WTC11 (cell line): ENCODE measurements around the gene FKBP7. TPM values are rescaled to one million over a fixed set of nuclear protein-coding genes. Genes with fewer than 3 reads are reported as not detected.

Source experiments
- CBFB ChIP-seq: sonication (generic); formaldehyde crosslinking; IDR thresholded peaks from 2 replicates; pipeline ENCODE4 v1.8.1; 2022; ENCODE audit warnings: mild to moderate bottlenecking, low read depth, missing genetic modification reagents
- E2F4 ChIP-seq: sonication (generic); formaldehyde crosslinking; IDR thresholded peaks from 2 replicates; pipeline ENCODE4 v1.8.1; 2022; ENCODE audit warnings: low read depth, mild to moderate bottlenecking, moderate library complexity, missing genetic modification reagents, borderline replicate concordance
- ETV6 ChIP-seq: sonication (generic); formaldehyde crosslinking; IDR thresholded peaks from 2 replicates; pipeline ENCODE4 v1.8.1; 2022; ENCODE audit warnings: mild to moderate bottlenecking, missing genetic modification reagents
- FOXJ3 ChIP-seq: sonication (generic); formaldehyde crosslinking; IDR thresholded peaks from 2 replicates; pipeline ENCODE4 v1.9.0; 2021; ENCODE audit warnings: missing genetic modification reagents, mild to moderate bottlenecking, borderline replicate concordance
- HMGXB4 ChIP-seq: sonication (generic); formaldehyde crosslinking; IDR thresholded peaks from 2 replicates; pipeline ENCODE4 v1.8.1; 2023; ENCODE audit warnings: mild to moderate bottlenecking, moderate library complexity, missing genetic modification reagents
- IRF2 ChIP-seq: sonication (generic); formaldehyde crosslinking; IDR thresholded peaks from 2 replicates; pipeline ENCODE4 v1.8.0; 2022; ENCODE audit warnings: low read depth, missing genetic modification reagents, borderline replicate concordance
- JAZF1 ChIP-seq: fragments of 250-450 bp; sonication (Bioruptor Pico); IDR thresholded peaks from 2 replicates; pipeline ENCODE4 v1.9.0; 2021; ENCODE audit warnings: moderate library complexity, mild to moderate bottlenecking, inconsistent platforms
- NFE2L1 ChIP-seq: sonication (generic); formaldehyde crosslinking; IDR thresholded peaks from 2 replicates; pipeline ENCODE4 v1.8.1; 2023; ENCODE audit warnings: missing genetic modification reagents
- NR2C2 ChIP-seq: sonication (generic); formaldehyde crosslinking; IDR thresholded peaks from 2 replicates; pipeline ENCODE4 v1.8.0; 2022; ENCODE audit warnings: mild to moderate bottlenecking, missing genetic modification reagents
- OVOL2 ChIP-seq: fragments of 250-450 bp; sonication (Bioruptor Pico); IDR thresholded peaks from 2 replicates; pipeline ENCODE4 v1.9.0; 2021; ENCODE audit warnings: mild to moderate bottlenecking, borderline replicate concordance
- PREB ChIP-seq: sonication (generic); formaldehyde crosslinking; IDR thresholded peaks from 2 replicates; pipeline ENCODE4 v1.8.1; 2022; ENCODE audit warnings: mild to moderate bottlenecking, missing genetic modification reagents, moderate library complexity, borderline replicate concordance
- TP53 ChIP-seq: sonication (generic); formaldehyde crosslinking; IDR thresholded peaks from 2 replicates; pipeline ENCODE4 v1.8.1; 2023; ENCODE audit warnings: mild to moderate bottlenecking, missing genetic modification reagents
- USF2 ChIP-seq: sonication (generic); formaldehyde crosslinking; IDR thresholded peaks from 2 replicates; pipeline ENCODE4 v1.8.1; 2023; ENCODE audit warnings: mild to moderate bottlenecking, missing genetic modification reagents, moderate library complexity
- ZBTB43 ChIP-seq: sonication (generic); formaldehyde crosslinking; IDR thresholded peaks from 2 replicates; pipeline ENCODE4 v1.8.1; 2023; ENCODE audit warnings: mild to moderate bottlenecking, missing genetic modification reagents
- ZNF121 ChIP-seq: sonication (generic); formaldehyde crosslinking; IDR thresholded peaks from 2 replicates; pipeline ENCODE4 v1.8.0; 2023; ENCODE audit warnings: missing genetic modification reagents
- ZNF138 ChIP-seq: sonication (generic); formaldehyde crosslinking; conservative IDR thresholded peaks from 2 replicates; pipeline ENCODE4 v1.8.1; 2022; ENCODE audit warnings: mild to moderate bottlenecking, moderate library complexity, missing genetic modification reagents
- ZNF219 ChIP-seq: sonication (generic); formaldehyde crosslinking; IDR thresholded peaks from 2 replicates; pipeline ENCODE4 v1.8.0; 2023; ENCODE audit warnings: missing genetic modification reagents, mild to moderate bottlenecking, borderline replicate concordance
- ZNF317 ChIP-seq: sonication (generic); formaldehyde crosslinking; IDR thresholded peaks from 2 replicates; pipeline ENCODE4 v1.8.1; 2023; ENCODE audit warnings: low read depth, mild to moderate bottlenecking, moderate library complexity, missing genetic modification reagents, borderline replicate concordance
- ZNF396 ChIP-seq: fragments of 250-450 bp; sonication (Bioruptor Pico); IDR thresholded peaks from 2 replicates; pipeline ENCODE4 v1.8.0; 2021; ENCODE audit warnings: mild to moderate bottlenecking, moderate library complexity, borderline replicate concordance
- total RNA-seq: library from RNA; stranded (reverse); gene quantifications from 3 replicates; pipeline ENCODE4 v1.2.3, GENCODE V29; 2021
- TF ChIP-seq, protein P1 (sequence below): sonication (generic); formaldehyde crosslinking; IDR thresholded peaks from 2 replicates; pipeline ENCODE4 v1.8.0; 2023; ENCODE audit warnings: missing genetic modification reagents
- TF ChIP-seq, protein P2 (sequence below): sonication (generic); formaldehyde crosslinking; IDR thresholded peaks from 2 replicates; pipeline ENCODE4 v1.8.0; 2022; ENCODE audit warnings: mild to moderate bottlenecking, missing genetic modification reagents
- TF ChIP-seq, protein P3 (sequence below): fragments of 200-600 bp; IDR thresholded peaks from 2 replicates; pipeline ENCODE4 v1.8.0; 2022; ENCODE audit warnings: antibody characterized with exemption
- TF ChIP-seq, protein P4 (sequence below): sonication (generic); formaldehyde crosslinking; IDR thresholded peaks from 2 replicates; pipeline ENCODE4 v1.8.1; 2022; ENCODE audit warnings: low read depth, missing genetic modification reagents, borderline replicate concordance
- TF ChIP-seq, protein P5 (sequence below): sonication (generic); formaldehyde crosslinking; IDR thresholded peaks from 2 replicates; pipeline ENCODE4 v1.8.0; 2022; ENCODE audit warnings: missing genetic modification reagents

Gene FKBP7
- total RNA-seq, 1 experiment from 2014 or later = 3.2 TPM

GRCh38 chr2:178522950-178523595, 44.7 kb upstream of the FKBP7 start (continued):
- TF ChIP-seq E2F4 (CRISPR knock-in tag) = no peak
- no peak for TF ChIP-seq TP53 (CRISPR knock-in tag)
- no peak for TF ChIP-seq OVOL2 (CRISPR knock-in tag)
- no peak for TF ChIP-seq ZNF138 (CRISPR knock-in tag)
- no peak for TF ChIP-seq PREB
- no peak for TF ChIP-seq FOXJ3
- TF ChIP-seq CBFB (CRISPR knock-in tag) = no peak
- no peak for TF ChIP-seq NR2C2
- no peak for TF ChIP-seq HMGXB4
- TF ChIP-seq, protein P1, sequence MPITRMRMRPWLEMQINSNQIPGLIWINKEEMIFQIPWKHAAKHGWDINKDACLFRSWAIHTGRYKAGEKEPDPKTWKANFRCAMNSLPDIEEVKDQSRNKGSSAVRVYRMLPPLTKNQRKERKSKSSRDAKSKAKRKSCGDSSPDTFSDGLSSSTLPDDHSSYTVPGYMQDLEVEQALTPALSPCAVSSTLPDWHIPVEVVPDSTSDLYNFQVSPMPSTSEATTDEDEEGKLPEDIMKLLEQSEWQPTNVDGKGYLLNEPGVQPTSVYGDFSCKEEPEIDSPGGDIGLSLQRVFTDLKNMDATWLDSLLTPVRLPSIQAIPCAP (CRISPR knock-in tag) = no peak
- TF ChIP-seq NFE2L1 (CRISPR knock-in tag) = no peak
- TF ChIP-seq IRF2 = no peak
- TF ChIP-seq, protein P2, sequence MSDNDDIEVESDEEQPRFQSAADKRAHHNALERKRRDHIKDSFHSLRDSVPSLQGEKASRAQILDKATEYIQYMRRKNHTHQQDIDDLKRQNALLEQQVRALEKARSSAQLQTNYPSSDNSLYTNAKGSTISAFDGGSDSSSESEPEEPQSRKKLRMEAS = peak; percentile 28; the same call in 1 of the 2 replicates
- no peak for TF ChIP-seq ZNF121 (CRISPR knock-in tag)
- TF ChIP-seq, protein P3, sequence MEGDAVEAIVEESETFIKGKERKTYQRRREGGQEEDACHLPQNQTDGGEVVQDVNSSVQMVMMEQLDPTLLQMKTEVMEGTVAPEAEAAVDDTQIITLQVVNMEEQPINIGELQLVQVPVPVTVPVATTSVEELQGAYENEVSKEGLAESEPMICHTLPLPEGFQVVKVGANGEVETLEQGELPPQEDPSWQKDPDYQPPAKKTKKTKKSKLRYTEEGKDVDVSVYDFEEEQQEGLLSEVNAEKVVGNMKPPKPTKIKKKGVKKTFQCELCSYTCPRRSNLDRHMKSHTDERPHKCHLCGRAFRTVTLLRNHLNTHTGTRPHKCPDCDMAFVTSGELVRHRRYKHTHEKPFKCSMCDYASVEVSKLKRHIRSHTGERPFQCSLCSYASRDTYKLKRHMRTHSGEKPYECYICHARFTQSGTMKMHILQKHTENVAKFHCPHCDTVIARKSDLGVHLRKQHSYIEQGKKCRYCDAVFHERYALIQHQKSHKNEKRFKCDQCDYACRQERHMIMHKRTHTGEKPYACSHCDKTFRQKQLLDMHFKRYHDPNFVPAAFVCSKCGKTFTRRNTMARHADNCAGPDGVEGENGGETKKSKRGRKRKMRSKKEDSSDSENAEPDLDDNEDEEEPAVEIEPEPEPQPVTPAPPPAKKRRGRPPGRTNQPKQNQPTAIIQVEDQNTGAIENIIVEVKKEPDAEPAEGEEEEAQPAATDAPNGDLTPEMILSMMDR = peak; percentile 62
- TF ChIP-seq, protein P4, sequence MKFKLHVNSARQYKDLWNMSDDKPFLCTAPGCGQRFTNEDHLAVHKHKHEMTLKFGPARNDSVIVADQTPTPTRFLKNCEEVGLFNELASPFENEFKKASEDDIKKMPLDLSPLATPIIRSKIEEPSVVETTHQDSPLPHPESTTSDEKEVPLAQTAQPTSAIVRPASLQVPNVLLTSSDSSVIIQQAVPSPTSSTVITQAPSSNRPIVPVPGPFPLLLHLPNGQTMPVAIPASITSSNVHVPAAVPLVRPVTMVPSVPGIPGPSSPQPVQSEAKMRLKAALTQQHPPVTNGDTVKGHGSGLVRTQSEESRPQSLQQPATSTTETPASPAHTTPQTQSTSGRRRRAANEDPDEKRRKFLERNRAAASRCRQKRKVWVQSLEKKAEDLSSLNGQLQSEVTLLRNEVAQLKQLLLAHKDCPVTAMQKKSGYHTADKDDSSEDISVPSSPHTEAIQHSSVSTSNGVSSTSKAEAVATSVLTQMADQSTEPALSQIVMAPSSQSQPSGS (CRISPR knock-in tag) = no peak
- TF ChIP-seq, protein P5, sequence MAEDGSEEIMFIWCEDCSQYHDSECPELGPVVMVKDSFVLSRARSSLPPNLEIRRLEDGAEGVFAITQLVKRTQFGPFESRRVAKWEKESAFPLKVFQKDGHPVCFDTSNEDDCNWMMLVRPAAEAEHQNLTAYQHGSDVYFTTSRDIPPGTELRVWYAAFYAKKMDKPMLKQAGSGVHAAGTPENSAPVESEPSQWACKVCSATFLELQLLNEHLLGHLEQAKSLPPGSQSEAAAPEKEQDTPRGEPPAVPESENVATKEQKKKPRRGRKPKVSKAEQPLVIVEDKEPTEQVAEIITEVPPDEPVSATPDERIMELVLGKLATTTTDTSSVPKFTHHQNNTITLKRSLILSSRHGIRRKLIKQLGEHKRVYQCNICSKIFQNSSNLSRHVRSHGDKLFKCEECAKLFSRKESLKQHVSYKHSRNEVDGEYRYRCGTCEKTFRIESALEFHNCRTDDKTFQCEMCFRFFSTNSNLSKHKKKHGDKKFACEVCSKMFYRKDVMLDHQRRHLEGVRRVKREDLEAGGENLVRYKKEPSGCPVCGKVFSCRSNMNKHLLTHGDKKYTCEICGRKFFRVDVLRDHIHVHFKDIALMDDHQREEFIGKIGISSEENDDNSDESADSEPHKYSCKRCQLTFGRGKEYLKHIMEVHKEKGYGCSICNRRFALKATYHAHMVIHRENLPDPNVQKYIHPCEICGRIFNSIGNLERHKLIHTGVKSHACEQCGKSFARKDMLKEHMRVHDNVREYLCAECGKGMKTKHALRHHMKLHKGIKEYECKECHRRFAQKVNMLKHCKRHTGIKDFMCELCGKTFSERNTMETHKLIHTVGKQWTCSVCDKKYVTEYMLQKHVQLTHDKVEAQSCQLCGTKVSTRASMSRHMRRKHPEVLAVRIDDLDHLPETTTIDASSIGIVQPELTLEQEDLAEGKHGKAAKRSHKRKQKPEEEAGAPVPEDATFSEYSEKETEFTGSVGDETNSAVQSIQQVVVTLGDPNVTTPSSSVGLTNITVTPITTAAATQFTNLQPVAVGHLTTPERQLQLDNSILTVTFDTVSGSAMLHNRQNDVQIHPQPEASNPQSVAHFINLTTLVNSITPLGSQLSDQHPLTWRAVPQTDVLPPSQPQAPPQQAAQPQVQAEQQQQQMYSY (CRISPR knock-in tag) = no peak
- no peak; the same call in 1 of the 2 replicates for TF ChIP-seq ETV6 (CRISPR knock-in tag)
- no peak for TF ChIP-seq ZNF317 (CRISPR knock-in tag)
- no peak for TF ChIP-seq ZNF396 (CRISPR knock-in tag)
- no peak for TF ChIP-seq USF2 (CRISPR knock-in tag)
- TF ChIP-seq ZBTB43 (CRISPR knock-in tag) = no peak
- TF ChIP-seq ZNF219 = no peak
- no peak for TF ChIP-seq JAZF1 (CRISPR knock-in tag)
